IMR-90 (cell line): ENCODE data around the gene EXOC1L.

ENCODE experiments used
- BHLHE40 ChIP-seq: fragments of 150-350 bp; IDR thresholded peaks from 2 replicates; pipeline ENCODE4 v1.6.1; 2016; ENCODE audit warnings: mild to moderate bottlenecking, low read depth, low read length
- CTCF ChIP-seq: conservative IDR thresholded peaks from 2 replicates; pipeline ENCODE4 v1.5.1; 2012; ENCODE audit warnings: mild to moderate bottlenecking, low read depth, low read length, improper control_type of control experiment
- FOS ChIP-seq: fragments of 150-350 bp; IDR thresholded peaks from 2 replicates; pipeline ENCODE4 v1.6.1; 2016; ENCODE audit warnings: low read depth, low read length
- MAFK ChIP-seq: IDR thresholded peaks from 2 replicates; pipeline ENCODE4 v1.6.1; 2012; ENCODE audit warnings: low read depth, low read length, improper control_type of control experiment
- POLR2A ChIP-seq: IDR thresholded peaks from 2 replicates; pipeline ENCODE4 v1.6.1; 2012; ENCODE audit warnings: mild to moderate bottlenecking, low read depth, low read length

- no peak for TF ChIP-seq BHLHE40
- no peak for TF ChIP-seq MAFK
- TF ChIP-seq POLR2A = no peak
- no peak for TF ChIP-seq FOS
- TF ChIP-seq CTCF = no peak
Observed at GRCh38 chr4:55791666-55792065, 27.9 kb upstream of the EXOC1L start.
